ENCODE results near the gene ANKHD1.

DNA sequence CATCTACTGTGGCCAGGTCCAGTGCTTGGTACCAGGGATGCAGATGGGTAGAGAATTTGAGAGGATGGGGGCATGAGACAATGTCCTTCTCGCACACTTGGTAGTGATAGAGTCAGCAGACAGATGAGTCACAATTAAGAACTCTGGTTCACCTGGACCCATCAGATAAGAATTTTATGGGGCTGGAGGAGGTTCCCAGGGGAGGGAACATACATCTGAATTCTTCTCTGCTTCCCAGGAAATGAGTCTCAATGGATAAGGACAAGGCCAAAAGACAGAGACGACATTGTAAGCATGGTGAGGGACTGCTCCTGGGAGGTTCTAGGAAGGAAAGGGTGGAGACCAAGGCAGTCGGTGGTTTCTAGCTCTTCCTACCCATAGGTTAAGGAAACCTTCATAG, 36.4 kb upstream of the ANKHD1 start:
- TF ChIP-seq, protein P1, sequence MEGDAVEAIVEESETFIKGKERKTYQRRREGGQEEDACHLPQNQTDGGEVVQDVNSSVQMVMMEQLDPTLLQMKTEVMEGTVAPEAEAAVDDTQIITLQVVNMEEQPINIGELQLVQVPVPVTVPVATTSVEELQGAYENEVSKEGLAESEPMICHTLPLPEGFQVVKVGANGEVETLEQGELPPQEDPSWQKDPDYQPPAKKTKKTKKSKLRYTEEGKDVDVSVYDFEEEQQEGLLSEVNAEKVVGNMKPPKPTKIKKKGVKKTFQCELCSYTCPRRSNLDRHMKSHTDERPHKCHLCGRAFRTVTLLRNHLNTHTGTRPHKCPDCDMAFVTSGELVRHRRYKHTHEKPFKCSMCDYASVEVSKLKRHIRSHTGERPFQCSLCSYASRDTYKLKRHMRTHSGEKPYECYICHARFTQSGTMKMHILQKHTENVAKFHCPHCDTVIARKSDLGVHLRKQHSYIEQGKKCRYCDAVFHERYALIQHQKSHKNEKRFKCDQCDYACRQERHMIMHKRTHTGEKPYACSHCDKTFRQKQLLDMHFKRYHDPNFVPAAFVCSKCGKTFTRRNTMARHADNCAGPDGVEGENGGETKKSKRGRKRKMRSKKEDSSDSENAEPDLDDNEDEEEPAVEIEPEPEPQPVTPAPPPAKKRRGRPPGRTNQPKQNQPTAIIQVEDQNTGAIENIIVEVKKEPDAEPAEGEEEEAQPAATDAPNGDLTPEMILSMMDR (IDR thresholded peaks at IDR 0.05): no peak
- no peak for TF ChIP-seq POLR2A (IDR thresholded peaks at IDR 0.05)

Measured in uterus (tissue), 2 donors.